GM23248 (cell line): ENCODE results near the gene CDK10. TPM values are rescaled to one million over a fixed set of nuclear protein-coding genes. Genes with fewer than 3 reads are reported as not detected.

ENCODE experiments used
- DNase-seq: peaks from one replicate; pipeline ENCODE4 v3.0.0-alpha.2; 2015
- H2AFZ ChIP-seq: fragments of 200-600 bp; sonication (generic); 2 replicates; pipeline ENCODE4 v1.6.1; 2016; ENCODE audit warnings: antibody characterized with exemption
- H3F3A ChIP-seq: fragments of 200-600 bp; sonication (generic); 2 replicates; pipeline ENCODE4 v1.6.1; 2016; ENCODE audit warnings: mild to moderate bottlenecking, antibody characterized with exemption, mixed run types; ENCODE audit not compliant: insufficient read depth
- H3K27ac ChIP-seq: fragments of 200-600 bp; sonication (generic); 2 replicates; pipeline ENCODE4 v1.5.1; 2016; ENCODE audit warnings: mild to moderate bottlenecking
- H3K27me3 ChIP-seq: fragments of 200-600 bp; sonication (generic); replicated peaks from 2 replicates; pipeline ENCODE4 v1.6.1; 2016; ENCODE audit warnings: mild to moderate bottlenecking; ENCODE audit not compliant: insufficient read depth
- H3K36me3 ChIP-seq: fragments of 200-600 bp; sonication (generic); 2 replicates; pipeline ENCODE4 v1.6.1; 2016; ENCODE audit warnings: low read depth, mild to moderate bottlenecking
- H3K4me1 ChIP-seq: fragments of 200-600 bp; sonication (generic); 2 replicates; pipeline ENCODE4 v1.6.1; 2016; ENCODE audit warnings: mild to moderate bottlenecking; ENCODE audit not compliant: insufficient read depth
- H3K4me2 ChIP-seq: fragments of 200-600 bp; sonication (generic); one replicate; pipeline ENCODE4 v1.6.1; 2016; ENCODE audit warnings: mild to moderate bottlenecking; ENCODE audit not compliant: unreplicated experiment
- H3K4me3 ChIP-seq: fragments of 200-600 bp; sonication (generic); 2 replicates; pipeline ENCODE4 v1.5.1; 2016; ENCODE audit warnings: mild to moderate bottlenecking
- H3K79me2 ChIP-seq: fragments of 200-600 bp; sonication (generic); 2 replicates; pipeline ENCODE4 v1.6.1; 2016; ENCODE audit warnings: mild to moderate bottlenecking; ENCODE audit not compliant: insufficient read depth
- H3K9ac ChIP-seq: fragments of 200-600 bp; sonication (generic); 2 replicates; pipeline ENCODE4 v1.6.1; 2016; ENCODE audit warnings: mild to moderate bottlenecking
- H3K9me2 ChIP-seq: fragments of 200-600 bp; sonication (generic); 2 replicates; pipeline ENCODE4 v1.6.1; 2016; ENCODE audit warnings: mixed run types, mild to moderate bottlenecking, moderate library complexity; ENCODE audit not compliant: insufficient read depth
- H3K9me3 ChIP-seq: fragments of 200-600 bp; sonication (generic); one replicate; pipeline ENCODE4 v1.6.1; 2017; ENCODE audit warnings: low read depth
- H4K20me1 ChIP-seq: fragments of 200-600 bp; sonication (generic); 2 replicates; pipeline ENCODE4 v1.6.0; 2016; ENCODE audit not compliant: insufficient read depth
- EZH2 ChIP-seq: fragments of 200-600 bp; sonication (generic); IDR thresholded peaks from 2 replicates; pipeline ENCODE4 v1.6.1; 2018; ENCODE audit warnings: antibody characterized with exemption, mild to moderate bottlenecking; ENCODE audit not compliant: insufficient read depth, poor library complexity, severe bottlenecking
- EZH2phosphoT487 ChIP-seq: fragments of 200-600 bp; sonication (generic); IDR thresholded peaks from 2 replicates; pipeline ENCODE4 v1.6.1; 2018; ENCODE audit warnings: antibody characterized with exemption, moderate library complexity, mild to moderate bottlenecking, low read depth; ENCODE audit not compliant: insufficient read depth
- WGBS, 2 experiments: methylation state at CpG; one replicate each; pipeline ENCODE4 v1.1.6; 2015 to 2017; ENCODE audit warnings: low lambda C conversion rate in 2 of 2, low coverage in 1 of 2; ENCODE audit errors: missing lambda C conversion rate in 2 of 2; 5-methylcytosine and 5-hydroxymethylcytosine counted together
- in situ Hi-C: fragments of 300-500 bp; cut with MboI; formaldehyde crosslinking; loops from 2 replicates; pipeline ENCODE4 v1.15.0; 2020
- polyA plus RNA-seq: library from polyadenylated mRNA; unstranded; fragments of >200 nt; fragmentation: Nextera tagmentation; extraction: Ambion mirVana; gene quantifications from 2 replicates; pipeline ENCODE4 v1.2.1, GENCODE V29; 2016
- total RNA-seq: library from RNA; depleted of rRNA; stranded (reverse); fragments of >200 nt; shearing (Covaris generic); gene quantifications from 2 replicates; pipeline ENCODE4 v1.2.3, GENCODE V29; 2014

Gene CDK10
- total and polyA plus RNA-seq, 2 experiments from 2014 or later: 49.6 to 51.9 TPM

- no peaks in the 10 kb centered on the region for H3K36me3 ChIP-seq
- no peak for TF ChIP-seq EZH2
- no peak for TF ChIP-seq EZH2phosphoT487
- 87 to 92% methylated on average over 14 to 19 of the region's 19 CpGs for WGBS, 2 experiments
- H3F3A ChIP-seq: no peaks in the 10 kb centered on the region
- H3K79me2 ChIP-seq: no peaks in the 10 kb centered on the region
- H3K9ac ChIP-seq: no peak overlapping the region
- H3K9me2 ChIP-seq: no peaks in the 10 kb centered on the region
- H2AFZ ChIP-seq: no peak overlapping the region
- no peaks in the 10 kb centered on the region for H3K9me3 ChIP-seq
- H3K4me3 ChIP-seq: no peak overlapping the region
- no peak for DNase-seq
- H3K27ac ChIP-seq: no peak overlapping the region
- in situ Hi-C loops: no loop called here
- H3K4me1 ChIP-seq: peaks cover 4% of the 10 kb centered on the region; the same call in 1 of the 2 replicates
- H4K20me1 ChIP-seq: no peaks in the 10 kb centered on the region
- H3K4me2 ChIP-seq: no peak overlapping the region
- H3K27me3 ChIP-seq: no peaks in the 10 kb centered on the region
Measured at GRCh38 chr16:89709716-89710432, 23.4 kb downstream of the CDK10 start.

GRCh38 chr16:89710709-89711564 lies 24.4 kb downstream of the CDK10 start:
- TF ChIP-seq EZH2phosphoT487 (no peak), EZH2 (no peak)
- H3K9me3 ChIP-seq: no peaks in the 10 kb centered on the region
- H3K36me3 ChIP-seq: no peaks in the 10 kb centered on the region
- no peak overlapping the region for H3K9ac ChIP-seq
- H3K4me3 ChIP-seq: no peak overlapping the region
- no peaks in the 10 kb centered on the region for H3F3A ChIP-seq
- no peak overlapping the region for H3K4me2 ChIP-seq
- in situ Hi-C loops: no loop called here
- H2AFZ ChIP-seq: no peak overlapping the region
- H3K79me2 ChIP-seq: no peaks in the 10 kb centered on the region
- 84 to 88% methylated on average over 41 to 61 of the region's 63 CpGs for WGBS, 2 experiments
- H3K27me3 ChIP-seq: no peaks in the 10 kb centered on the region
- no peak overlapping the region for H3K27ac ChIP-seq
- peaks cover 4% of the 10 kb centered on the region; the same call in 1 of the 2 replicates for H3K4me1 ChIP-seq
- H3K9me2 ChIP-seq: no peaks in the 10 kb centered on the region
- no peaks in the 10 kb centered on the region for H4K20me1 ChIP-seq
- no peak for DNase-seq

DNA sequence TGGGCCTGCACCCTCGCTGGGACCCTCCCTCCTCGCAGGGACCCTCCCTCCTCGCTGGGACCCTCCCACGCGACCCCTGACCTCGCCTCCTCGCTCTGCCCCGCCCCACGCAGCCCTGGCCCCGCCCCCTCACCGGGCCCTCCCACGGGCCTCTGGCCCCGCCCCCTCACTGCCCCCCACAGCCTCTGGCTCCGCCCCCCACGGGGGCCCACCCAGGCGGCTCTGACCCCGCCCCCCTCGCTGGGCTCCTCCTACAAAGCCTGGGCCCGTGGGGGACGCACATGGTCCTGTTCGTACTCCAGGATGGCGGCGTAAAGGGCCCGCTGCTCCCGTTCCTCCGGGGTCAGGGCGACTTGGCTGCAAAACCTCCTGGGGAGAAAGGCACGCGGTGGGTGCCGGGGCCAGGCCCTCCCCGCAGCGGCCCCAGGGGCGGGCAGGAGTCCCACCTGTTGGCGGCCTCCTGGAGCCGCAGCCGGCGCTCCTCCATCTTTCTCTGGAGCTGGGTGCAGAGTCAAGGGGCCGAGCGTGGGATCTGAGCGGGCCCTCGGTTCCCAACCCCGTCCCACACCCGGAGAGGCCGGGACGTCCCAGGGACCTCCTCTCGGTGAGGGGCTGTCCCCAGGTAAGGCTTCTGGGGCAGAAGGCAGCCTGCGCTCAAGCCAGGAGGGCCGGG lies 25.2 kb downstream of the CDK10 start:
- Histone ChIP-seq H3K9me3 (no peaks in the 10 kb centered on the region), H3K9me2 (no peaks in the 10 kb centered on the region), H2AFZ (peak overlapping the region; percentile 67), H3K9ac (peak overlapping the region; percentile 69), H3K4me3 (peak overlapping the region; percentile 67), H3K4me2 (peak overlapping the region; percentile 71), H3F3A (no peaks in the 10 kb centered on the region), H3K36me3 (no peaks in the 10 kb centered on the region), H3K4me1 (no peaks in the 10 kb centered on the region), H3K27ac (no peak overlapping the region), H4K20me1 (no peaks in the 10 kb centered on the region), H3K79me2 (no peaks in the 10 kb centered on the region), H3K27me3 (no peaks in the 10 kb centered on the region)
- no peak for TF ChIP-seq EZH2
- no peak for TF ChIP-seq EZH2phosphoT487
- 5 to 7% methylated on average over 29 to 44 of the region's 48 CpGs for WGBS, 2 experiments
- in situ Hi-C loops: no loop called here
- DNase-seq: peak; percentile 84

DNA sequence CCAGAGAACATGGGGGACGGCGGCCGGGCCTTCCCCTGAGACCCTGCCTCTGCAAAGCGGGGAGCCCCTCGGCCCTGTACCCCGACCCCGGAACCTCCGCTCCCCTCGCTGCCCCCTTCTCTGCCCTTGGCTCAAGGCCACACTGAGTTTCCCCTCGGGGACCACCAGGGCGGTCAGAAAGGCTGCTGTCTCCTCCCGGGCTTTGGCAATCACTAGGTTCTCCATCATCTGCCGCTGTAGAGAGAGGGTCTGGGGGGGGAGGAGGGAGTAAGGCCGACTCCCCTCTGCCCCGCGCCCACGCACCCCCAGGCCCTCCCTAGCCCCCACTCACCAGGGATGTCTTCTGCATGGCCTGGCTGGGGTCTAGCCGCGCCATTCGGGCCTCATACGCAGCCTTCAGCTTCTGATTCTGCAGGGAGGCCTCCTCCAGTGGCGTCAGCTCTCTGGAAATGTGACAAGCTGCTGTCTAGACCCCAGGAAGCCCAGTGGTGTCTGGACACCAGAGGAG lies 25.8 kb downstream of the CDK10 start:
- DNase-seq: peak; percentile 25
- H3K36me3 ChIP-seq: no peaks in the 10 kb centered on the region
- WGBS, 2 experiments: 27 to 40% methylated on average over 14 to 21 of the region's 22 CpGs
- H3K4me3 ChIP-seq: peak overlapping the region; percentile 67
- in situ Hi-C loops: no loop called here
- no peaks in the 10 kb centered on the region for H3K9me2 ChIP-seq
- no peaks in the 10 kb centered on the region for H3K9me3 ChIP-seq
- no peaks in the 10 kb centered on the region for H3K27me3 ChIP-seq
- H3K4me1 ChIP-seq: no peaks in the 10 kb centered on the region
- H3K9ac ChIP-seq: peak overlapping the region; percentile 69
- peaks cover 3% of the 10 kb centered on the region; the same call in 1 of the 2 replicates for H3K79me2 ChIP-seq
- no peaks in the 10 kb centered on the region for H3F3A ChIP-seq
- no peaks in the 10 kb centered on the region for H4K20me1 ChIP-seq
- peak overlapping the region; percentile 71 for H3K4me2 ChIP-seq
- no peak for TF ChIP-seq EZH2
- no peak for TF ChIP-seq EZH2phosphoT487
- peak overlapping the region; percentile 67; the same call in 1 of the 2 replicates for H2AFZ ChIP-seq
- H3K27ac ChIP-seq: no peak overlapping the region
